B cell (primary cell): ENCODE results near the gene MPV17L. TPM values are rescaled to one million over a fixed set of nuclear protein-coding genes. Genes with fewer than 3 reads are reported as not detected.
"Not testable (repeated sequence)": the region's sequence is repeated elsewhere in the genome, so short reads cannot be mapped to it uniquely, and the experiment has no call there.

Experiments used
- ATAC-seq: fragments of 200-7000 bp; cut with Tn5 transposase; one replicate; pipeline ENCODE4 v1.10.0; 2021; ENCODE audit warnings: low read depth, mild to moderate bottlenecking, moderate number of reproducible peaks, moderate library complexity
- CTCF ChIA-PET: fragments of 350-600 bp; sonication (Branson Sonifier 250); formaldehyde crosslinking; loops from one replicate; lab custom pipeline; 2021; ENCODE audit warnings: antibody characterized with exemption, inconsistent platforms; lab: Charles Lee
- POLR2A ChIA-PET: fragments of 350-600 bp; sonication (Branson Sonifier 250); formaldehyde crosslinking; loops from one replicate; lab custom pipeline; 2021; ENCODE audit warnings: antibody characterized with exemption; lab: Charles Lee
- DNase-seq: peaks from one replicate; pipeline ENCODE4 v3.0.0; 2013
- H2AFZ ChIP-seq: 2 replicates; pipeline ENCODE4 v1.6.1; 2012; ENCODE audit warnings: mild to moderate bottlenecking, low read depth, low read length; ENCODE audit not compliant: insufficient read depth, poor library complexity, severe bottlenecking
- H3K27ac ChIP-seq, 2 donors: 1 replicate in 1 of 2; 2 replicates in 1 of 2; pipeline ENCODE4 v1.5.1; 2012 to 2013; ENCODE audit warnings: low read length in 2 of 2, mild to moderate bottlenecking in 2 of 2, moderate library complexity in 1 of 2
- H3K27me3 ChIP-seq, 4 experiments: fragments of 200-600 bp in 1 of 4; sonication (generic) in 1 of 4; replicated peaks in 1 of 4; 1 replicate in 2 of 4; 2 replicates in 2 of 4; pipeline versions ENCODE4 v1.6.1 to v1.7.0; 2013 to 2016; ENCODE audit warnings: low read length in 3 of 4, mild to moderate bottlenecking in 2 of 4, mixed read lengths in 1 of 4, moderate library complexity in 1 of 4; ENCODE audit not compliant: insufficient read depth in 4 of 4, control insufficient read depth in 3 of 4; ENCODE audit errors: control extremely low read depth in 1 of 4
- H3K36me3 ChIP-seq, 2 experiments: replicated peaks in 1 of 2; 1 replicate in 1 of 2; 2 replicates in 1 of 2; pipeline versions ENCODE4 v1.6.1 to v1.7.1; 2013; ENCODE audit warnings: low read length in 1 of 2; ENCODE audit not compliant: insufficient read depth in 2 of 2, control insufficient read depth in 1 of 2; ENCODE audit errors: control extremely low read depth in 1 of 2, extremely low read depth in 1 of 2
- H3K4me1 ChIP-seq, 2 donors: fragments of 200-600 bp in 1 of 2; sonication (generic) in 1 of 2; 1 replicate in 1 of 2; 2 replicates in 1 of 2; pipeline versions ENCODE4 v1.5.1 to v1.6.1; 2013 to 2017; ENCODE audit warnings: low read length in 2 of 2; ENCODE audit not compliant: control insufficient read depth in 2 of 2, insufficient read depth in 2 of 2
- H3K4me2 ChIP-seq: replicated peaks from 2 replicates; pipeline ENCODE3; 2012; ENCODE audit warnings: mild to moderate bottlenecking, low read depth, low read length; ENCODE audit not compliant: poor library complexity, severe bottlenecking
- H3K4me3 ChIP-seq, 5 experiments: fragments of 200-600 bp in 1 of 5; sonication (generic) in 1 of 5; 1 replicate in 3 of 5; 2 replicates in 2 of 5; pipeline versions ENCODE4 v1.5.1 to v1.7.0; 2011 to 2016; ENCODE audit warnings: low read length in 4 of 5, mild to moderate bottlenecking in 4 of 5, low read depth in 2 of 5, control low read depth in 1 of 5, moderate library complexity in 1 of 5; ENCODE audit not compliant: insufficient read depth in 1 of 5; ENCODE audit errors: control extremely low read depth in 1 of 5, extremely low read depth in 1 of 5
- H3K79me2 ChIP-seq: fragments of 200-600 bp; sonication (generic); one replicate; pipeline ENCODE4 v1.6.0; 2016; ENCODE audit warnings: low read length; ENCODE audit not compliant: control insufficient read depth, insufficient read depth
- H3K9ac ChIP-seq: fragments of 200-600 bp; sonication (generic); 2 replicates; pipeline ENCODE4 v1.6.1; 2017; ENCODE audit warnings: mild to moderate bottlenecking, low read length, moderate library complexity
- H3K9me3 ChIP-seq, 3 donors: one replicate each; pipeline versions ENCODE4 v1.6.1 to v1.7.1; 2013; ENCODE audit warnings: low read length in 2 of 3; ENCODE audit not compliant: control insufficient read depth in 2 of 3, insufficient read depth in 1 of 3; ENCODE audit errors: control extremely low read depth in 1 of 3
- H4K20me1 ChIP-seq: 2 replicates; pipeline ENCODE4 v1.6.0; 2012; ENCODE audit warnings: mild to moderate bottlenecking, low read length; ENCODE audit not compliant: insufficient read depth, control insufficient read depth, poor library complexity, severe bottlenecking
- H3K27ac Mint-ChIP-seq: one replicate; pipeline ENCODE4 v1.8.0; 2021; ENCODE audit warnings: mixed read lengths
- H3K27me3 Mint-ChIP-seq: one replicate; pipeline ENCODE4 v1.8.0; 2021; ENCODE audit warnings: mixed read lengths
- H3K4me1 Mint-ChIP-seq: one replicate; pipeline ENCODE4 v1.8.0; 2021; ENCODE audit warnings: mixed read lengths
- H3K4me3 Mint-ChIP-seq: one replicate; pipeline ENCODE4 v1.8.0; 2021; ENCODE audit warnings: mixed read lengths
- H3K9me3 Mint-ChIP-seq: one replicate; pipeline ENCODE4 v1.8.0; 2022; ENCODE audit warnings: mixed read lengths; ENCODE audit not compliant: insufficient read depth
- WGBS: methylation state at CpG from one replicate; pipeline ENCODE4 v1.1.5; 2013; ENCODE audit warnings: missing lambda C conversion rate; ENCODE audit not compliant: insufficient coverage; 5-methylcytosine and 5-hydroxymethylcytosine counted together
- intact Hi-C: fragments of 100-400 bp; cut with micrococcal nuclease; formaldehyde crosslinking; loops from one replicate; pipeline ENCODE4 v1.10.0; 2022
- polyA plus RNA-seq: library from polyadenylated mRNA; depleted of rRNA; stranded (reverse); fragments of >200 nt; gene quantifications from 2 replicates; pipeline ENCODE4 v1.2.3, GENCODE V29; 2012
- total RNA-seq, 2 donors: library from RNA; stranded (reverse); fragments of 120-200 nt in 1 of 2; gene quantifications; 1 replicate in 1 of 2; 2 replicates in 1 of 2; pipeline versions ENCODE4 v1.2.3 to v1.2.4, GENCODE V29; 2013 to 2022

Gene MPV17L
- total and polyA plus RNA-seq, 2 donors (not counting 1 experiment from before 2014, with no cell fraction given), result 0.06 to 0.27 TPM

- H3K4me2 ChIP-seq, H2AFZ ChIP-seq, H3K9me3 ChIP-seq, H3K79me2 ChIP-seq, H3K27ac Mint-ChIP-seq, CTCF ChIA-PET, POLR2A ChIA-PET, H3K27ac ChIP-seq, H3K27me3 ChIP-seq, H3K4me1 ChIP-seq, H4K20me1 ChIP-seq, H3K36me3 ChIP-seq, H3K9me3 Mint-ChIP-seq, H3K4me3 Mint-ChIP-seq, H3K27me3 Mint-ChIP-seq, H3K4me1 Mint-ChIP-seq, H3K9ac ChIP-seq, DNase-seq, intact Hi-C loops, ATAC-seq, H3K4me3 ChIP-seq: not testable (repeated sequence)
- no CpG with 5 or more reads among the region's 3 CpGs for WGBS
Observed at GRCh38 chr16:15382810-15383209, 12.7 kb upstream of the MPV17L start.

- H2AFZ ChIP-seq, H3K4me1 Mint-ChIP-seq, H3K79me2 ChIP-seq, H4K20me1 ChIP-seq, H3K9me3 ChIP-seq, H3K4me2 ChIP-seq, H3K27ac Mint-ChIP-seq, H3K4me1 ChIP-seq, H3K9ac ChIP-seq, DNase-seq, H3K27me3 ChIP-seq, H3K36me3 ChIP-seq, intact Hi-C loops, H3K4me3 Mint-ChIP-seq, POLR2A ChIA-PET, ATAC-seq, H3K9me3 Mint-ChIP-seq, H3K4me3 ChIP-seq, H3K27ac ChIP-seq: not testable (repeated sequence)
- CTCF ChIA-PET, result interaction anchor here (0.5 kb wide), 1 partner anchor 376 kb away, joined by 3 read pairs; no protein-coding TSS in a partner anchor
- peaks cover 14% of the 10 kb centered on the region for H3K27me3 Mint-ChIP-seq
- no CpG with 5 or more reads among the region's 6 CpGs for WGBS
Observed at GRCh38 chr16:15388060-15388459, 7.5 kb upstream of the MPV17L start.

- H3K79me2 ChIP-seq, DNase-seq, H3K4me1 Mint-ChIP-seq, H2AFZ ChIP-seq, H3K27ac Mint-ChIP-seq, ATAC-seq, H3K27ac ChIP-seq, H4K20me1 ChIP-seq, H3K9me3 ChIP-seq, H3K36me3 ChIP-seq, H3K4me2 ChIP-seq, POLR2A ChIA-PET, H3K4me1 ChIP-seq, H3K4me3 ChIP-seq, CTCF ChIA-PET, H3K4me3 Mint-ChIP-seq, H3K9me3 Mint-ChIP-seq, H3K27me3 ChIP-seq, intact Hi-C loops, H3K9ac ChIP-seq: not testable (repeated sequence)
- WGBS, result 45% methylated on average over 2 of the region's 5 CpGs
- peaks cover 16% of the 10 kb centered on the region for H3K27me3 Mint-ChIP-seq
Observed at GRCh38 chr16:15389916-15390315, 5.6 kb upstream of the MPV17L start.

- H3K36me3 ChIP-seq, H3K4me1 ChIP-seq, H3K27ac ChIP-seq, H3K4me2 ChIP-seq, H3K9ac ChIP-seq, H3K79me2 ChIP-seq, H3K27ac Mint-ChIP-seq, H4K20me1 ChIP-seq, intact Hi-C loops, H3K4me3 ChIP-seq, H3K4me1 Mint-ChIP-seq, H3K9me3 Mint-ChIP-seq, H2AFZ ChIP-seq, H3K4me3 Mint-ChIP-seq, POLR2A ChIA-PET, DNase-seq, H3K9me3 ChIP-seq, H3K27me3 ChIP-seq, CTCF ChIA-PET, ATAC-seq: not testable (repeated sequence)
- H3K27me3 Mint-ChIP-seq, result peaks cover 19% of the 10 kb centered on the region
- no CpG with 5 or more reads among the region's 8 CpGs for WGBS
Observed at GRCh38 chr16:15393025-15393424, 2.5 kb upstream of the MPV17L start.
